HG03469 (cell line): Measurements from ENCODE around the gene SCN1B.
A peak's percentile ranks its signal among the peaks of the same experiment; 100 is the strongest.
"Not testable (repeated sequence)": the region's sequence is repeated elsewhere in the genome, so short reads cannot be mapped to it uniquely, and the experiment has no call there.

ENCODE experiments used
- ATAC-seq: cut with Tn5 transposase; IDR thresholded peaks from one replicate; pipeline ENCODE4 v1.9.1; 2021; ENCODE audit warnings: mild to moderate bottlenecking, moderate library complexity, moderate number of reproducible peaks; ENCODE audit not compliant: unreplicated experiment

SCN1B gene

GRCh38 chr19:35034588-35035382 is 4.5 kb downstream of the SCN1B start:
- no peak for ATAC-seq

GRCh38 chr19:35037716-35038622 is 7.7 kb downstream of the SCN1B start:
- ATAC-seq, result peak; percentile 48

DNA sequence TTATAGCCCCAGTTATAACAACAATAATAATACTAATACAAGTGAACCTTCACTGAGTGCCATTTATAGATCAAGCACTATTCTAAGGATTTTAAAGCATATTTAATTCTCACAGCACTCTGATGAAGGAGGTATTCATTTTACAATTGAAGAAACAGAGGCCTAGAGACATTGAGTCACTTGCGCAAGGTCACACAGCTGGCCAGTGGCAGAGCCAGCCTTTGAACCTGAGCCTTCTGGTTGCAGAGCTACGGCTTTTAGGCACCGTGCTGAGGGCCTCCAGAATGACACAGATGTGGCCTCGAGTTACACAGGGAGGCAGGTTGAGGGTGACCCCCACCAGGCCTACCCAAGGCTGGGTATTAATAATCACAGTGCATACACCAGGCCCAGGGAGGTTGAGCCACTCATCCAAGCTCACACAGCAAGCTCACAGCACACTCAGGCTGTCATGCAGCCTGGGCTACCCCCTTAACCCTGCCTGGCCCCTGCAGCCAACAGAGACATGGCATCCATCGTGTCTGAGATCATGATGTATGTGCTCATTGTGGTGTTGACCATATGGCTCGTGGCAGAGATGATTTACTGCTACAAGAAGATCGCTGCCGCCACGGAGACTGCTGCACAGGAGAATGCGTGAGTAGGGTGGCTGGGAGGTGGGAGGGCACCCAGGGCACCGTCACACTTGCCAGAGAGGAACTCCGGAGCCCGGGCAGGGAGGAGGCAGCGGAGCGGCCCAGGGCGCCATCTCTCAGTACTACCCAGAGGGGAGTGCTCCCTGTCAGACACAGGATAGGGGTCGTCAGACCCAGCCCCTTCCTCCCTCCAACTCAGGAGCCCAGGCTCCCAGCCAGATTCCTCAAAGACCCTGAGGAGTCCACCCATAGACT is 8.6 kb downstream of the SCN1B start:
- ATAC-seq, result no peak

GRCh38 chr19:35039881-35040825 is 9.9 kb downstream of the SCN1B start:
- ATAC-seq, result no peak

- no peak for ATAC-seq
These were observed 10.7 kb downstream of the SCN1B start for GRCh38 chr19:35040826-35041547.

GRCh38 chr19:35041548-35042055 is 11.3 kb downstream of the SCN1B start, which contains the start of gene HPN:
Gene HPN, plus strand, starts transcription at chr19:35041721. Its CDS starts 786 bp downstream, at chr19:35042507.
- ATAC-seq, result no peak

- no peak for ATAC-seq
These were observed 11.9 kb downstream of the SCN1B start for GRCh38 chr19:35042056-35042730.

DNA sequence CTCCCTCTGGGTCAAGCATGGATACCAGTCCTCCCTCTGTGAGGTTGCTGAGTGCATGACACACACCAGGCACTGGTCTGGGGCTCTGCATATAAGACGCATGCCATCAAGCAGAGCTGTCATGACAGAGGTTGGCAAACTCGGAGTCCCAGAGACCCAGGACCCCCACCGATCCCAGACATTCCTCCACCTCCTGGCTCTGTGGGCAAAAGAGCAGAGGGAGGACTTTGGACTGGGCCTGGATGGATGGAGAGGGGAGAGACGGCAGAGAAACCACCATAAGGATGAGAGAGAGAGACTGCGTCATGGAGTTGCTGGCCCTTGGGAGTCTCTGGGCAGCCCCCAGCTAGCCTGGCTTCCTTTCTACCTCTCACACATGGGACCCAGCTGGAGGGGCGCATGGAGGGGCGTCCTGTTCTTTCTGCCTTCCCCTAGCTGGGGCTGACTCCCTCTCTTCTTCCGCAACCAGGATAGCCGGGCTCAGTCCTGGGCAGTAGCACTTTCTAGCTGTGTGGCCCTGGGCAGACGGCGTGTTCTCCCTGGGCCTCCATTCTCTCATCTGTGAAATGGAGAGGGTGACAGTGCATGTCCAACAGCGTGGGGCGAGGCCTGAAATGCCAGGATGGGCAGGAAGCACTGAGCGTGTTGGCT is 12.8 kb downstream of the SCN1B start:
- ATAC-seq, result no peak

DNA sequence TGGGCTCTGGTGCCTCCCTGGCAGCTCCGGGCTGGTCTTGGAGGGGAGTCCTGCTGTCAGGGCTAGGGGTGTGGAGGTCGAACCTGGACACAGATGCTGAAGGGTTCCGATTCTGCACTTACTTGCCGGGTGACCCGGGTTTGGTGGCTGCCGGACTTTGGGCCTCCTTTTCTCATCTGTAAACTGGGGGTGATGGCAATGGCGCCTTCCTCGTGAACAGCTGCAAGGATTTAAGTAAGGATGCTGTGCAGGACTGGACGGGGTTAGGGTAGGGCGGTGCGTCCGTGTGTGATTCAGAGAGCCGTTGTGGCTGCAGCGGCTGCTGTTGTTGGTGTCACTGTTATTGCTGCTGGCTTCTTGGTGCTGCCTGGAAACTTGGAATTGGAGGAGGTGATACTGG is 13.6 kb downstream of the SCN1B start:
- ATAC-seq, result no peak

GRCh38 chr19:35044317-35045117 is 14.2 kb downstream of the SCN1B start:
- no peak for ATAC-seq

DNA sequence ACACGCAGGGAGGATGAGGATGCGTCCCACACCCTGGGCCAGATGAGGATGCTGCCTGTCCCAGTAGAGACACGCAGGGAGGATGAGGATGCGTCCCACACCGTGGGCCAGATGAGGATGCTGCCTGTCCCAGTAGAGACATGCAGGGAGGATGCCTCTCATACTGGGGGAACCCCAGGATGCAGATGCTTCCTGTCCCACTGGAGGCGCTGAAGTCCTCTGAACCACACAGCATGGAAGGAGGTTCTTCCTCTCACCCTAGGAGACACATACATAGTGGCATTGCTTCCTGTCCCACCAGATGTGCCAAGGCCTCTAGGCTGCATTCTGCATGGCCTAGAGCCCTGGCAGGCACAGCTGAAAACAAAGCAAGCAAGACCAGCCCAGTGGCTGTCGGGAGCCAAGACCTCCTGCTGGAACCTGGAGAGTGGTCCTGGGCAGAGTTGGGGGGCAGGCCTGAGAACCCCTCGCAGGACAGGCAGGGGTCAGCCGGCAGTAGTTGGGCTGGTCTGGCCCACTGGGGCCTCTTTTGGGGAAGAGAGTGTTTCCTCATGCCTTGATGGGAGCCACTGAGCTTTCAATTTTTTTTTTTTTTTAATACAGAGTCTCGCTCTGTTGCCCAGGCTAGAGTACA is 15.5 kb downstream of the SCN1B start:
- no peak for ATAC-seq

GRCh38 chr19:35046461-35046860 is 16.2 kb downstream of the SCN1B start:
- no peak for ATAC-seq

DNA sequence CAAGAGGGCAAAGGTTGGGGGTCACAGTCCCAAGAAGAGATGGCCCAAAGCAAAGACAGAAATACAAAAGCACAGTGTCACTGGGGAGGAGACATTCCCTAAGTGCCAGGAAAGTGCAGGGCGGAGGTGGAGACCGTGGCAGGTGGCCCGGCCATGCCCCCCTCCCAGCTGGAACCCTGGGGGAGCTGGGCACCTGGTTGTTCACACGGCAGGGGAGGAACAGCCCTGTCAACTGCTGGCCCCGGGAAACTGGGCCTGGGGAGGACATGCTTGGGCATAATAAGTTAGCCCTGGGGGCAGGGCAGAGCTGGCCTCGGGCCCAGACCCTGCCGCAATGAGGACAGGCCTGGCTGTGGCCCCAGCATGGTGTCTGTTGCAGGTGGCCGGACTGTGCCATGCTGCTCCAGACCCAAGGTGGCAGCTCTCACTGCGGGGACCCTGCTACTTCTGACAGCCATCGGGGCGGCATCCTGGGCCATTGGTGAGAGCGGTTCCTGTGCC is 18.7 kb downstream of the SCN1B start:
- ATAC-seq, result no peak

GRCh38 chr19:35049456-35049855 is 19.2 kb downstream of the SCN1B start:
- ATAC-seq, result no peak

DNA sequence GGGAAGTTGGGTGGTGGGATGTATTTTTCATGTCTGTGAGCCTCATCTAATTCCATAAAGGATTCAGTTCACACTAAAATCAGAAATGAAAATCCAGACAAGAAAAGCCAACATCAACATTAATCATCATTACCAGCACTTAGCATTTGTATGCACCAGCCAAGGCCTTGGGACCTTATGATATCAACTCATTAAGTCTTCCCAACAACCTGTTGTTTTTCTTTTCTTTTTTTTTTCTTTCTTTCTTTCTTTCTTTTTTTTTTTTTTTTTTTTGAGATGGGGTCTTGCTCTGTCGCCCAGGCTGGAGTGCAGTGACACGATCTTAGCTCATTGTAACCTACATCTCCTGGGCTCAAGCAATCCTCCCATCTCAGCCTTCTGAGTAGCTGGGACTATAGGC is 20.4 kb downstream of the SCN1B start:
- not testable (repeated sequence) for ATAC-seq

- ATAC-seq, result not testable (repeated sequence)
These were observed 21.0 kb downstream of the SCN1B start for GRCh38 chr19:35051268-35051667.
